Lower leg skin (tissue), 3 donors: ENCODE measurements around the gene CHD2.

Source experiments
- POLR2A ChIP-seq, 2 donors: fragments of 450-650 bp; IDR thresholded peaks; one replicate each; pipeline ENCODE4 v1.6.1; 2016 to 2017; ENCODE audit warnings: antibody characterized with exemption in 2 of 2, mild to moderate bottlenecking in 1 of 2, moderate library complexity in 1 of 2
- TF ChIP-seq, protein P1 (sequence below), 3 donors: fragments of 450-650 bp; IDR thresholded peaks; one replicate each; pipeline ENCODE4 v1.5.1; 2016; ENCODE audit warnings: antibody characterized with exemption in 3 of 3, mild to moderate bottlenecking in 3 of 3, moderate library complexity in 2 of 3

DNA sequence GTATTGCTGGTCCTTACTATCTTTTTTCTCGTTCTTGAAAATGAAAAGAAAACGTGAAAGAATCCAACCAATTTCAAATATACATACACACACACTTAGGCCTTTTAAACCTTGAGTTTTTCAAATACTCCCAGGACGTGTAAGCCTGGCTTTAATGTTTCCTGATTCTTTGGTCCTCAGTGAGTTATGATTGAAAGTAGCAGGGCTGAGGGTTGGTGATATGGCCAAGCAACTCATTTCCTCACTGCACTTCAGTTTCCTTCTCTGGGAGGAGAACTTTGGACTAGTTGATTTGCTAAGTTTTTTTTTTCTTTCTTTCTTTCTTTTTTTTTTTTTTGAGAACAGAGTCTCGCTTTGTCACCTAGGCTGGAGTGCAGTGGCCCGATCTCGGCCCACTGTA is 34.6 kb downstream of the CHD2 start:
- TF ChIP-seq, protein P1, sequence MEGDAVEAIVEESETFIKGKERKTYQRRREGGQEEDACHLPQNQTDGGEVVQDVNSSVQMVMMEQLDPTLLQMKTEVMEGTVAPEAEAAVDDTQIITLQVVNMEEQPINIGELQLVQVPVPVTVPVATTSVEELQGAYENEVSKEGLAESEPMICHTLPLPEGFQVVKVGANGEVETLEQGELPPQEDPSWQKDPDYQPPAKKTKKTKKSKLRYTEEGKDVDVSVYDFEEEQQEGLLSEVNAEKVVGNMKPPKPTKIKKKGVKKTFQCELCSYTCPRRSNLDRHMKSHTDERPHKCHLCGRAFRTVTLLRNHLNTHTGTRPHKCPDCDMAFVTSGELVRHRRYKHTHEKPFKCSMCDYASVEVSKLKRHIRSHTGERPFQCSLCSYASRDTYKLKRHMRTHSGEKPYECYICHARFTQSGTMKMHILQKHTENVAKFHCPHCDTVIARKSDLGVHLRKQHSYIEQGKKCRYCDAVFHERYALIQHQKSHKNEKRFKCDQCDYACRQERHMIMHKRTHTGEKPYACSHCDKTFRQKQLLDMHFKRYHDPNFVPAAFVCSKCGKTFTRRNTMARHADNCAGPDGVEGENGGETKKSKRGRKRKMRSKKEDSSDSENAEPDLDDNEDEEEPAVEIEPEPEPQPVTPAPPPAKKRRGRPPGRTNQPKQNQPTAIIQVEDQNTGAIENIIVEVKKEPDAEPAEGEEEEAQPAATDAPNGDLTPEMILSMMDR (IDR thresholded peaks at IDR 0.05), result no peak
- no peak for TF ChIP-seq POLR2A (IDR thresholded peaks at IDR 0.05)
